HG02943 (cell line): ENCODE measurements around the gene SOWAHC.
"Not testable (repeated sequence)": the region's sequence is repeated elsewhere in the genome, so short reads cannot be mapped to it uniquely, and the experiment has no call there.

Experiments used
- ATAC-seq: cut with Tn5 transposase; IDR thresholded peaks from one replicate; pipeline ENCODE4 v1.9.1; 2021; ENCODE audit warnings: mild to moderate bottlenecking, low read depth, moderate library complexity; ENCODE audit not compliant: unreplicated experiment

Gene SOWAHC

GRCh38 chr2:109613922-109614714, at the start of gene SOWAHC, which contains the start of gene SEPTIN10:
TSS of gene SOWAHC (plus strand) at chr2:109614364. CDS start at chr2:109614490, 126 bp downstream.
TSS of gene SEPTIN10 (minus strand) at chr2:109613966. CDS start at chr2:109613827, 139 bp downstream.
- ATAC-seq: peak; percentile 70

DNA sequence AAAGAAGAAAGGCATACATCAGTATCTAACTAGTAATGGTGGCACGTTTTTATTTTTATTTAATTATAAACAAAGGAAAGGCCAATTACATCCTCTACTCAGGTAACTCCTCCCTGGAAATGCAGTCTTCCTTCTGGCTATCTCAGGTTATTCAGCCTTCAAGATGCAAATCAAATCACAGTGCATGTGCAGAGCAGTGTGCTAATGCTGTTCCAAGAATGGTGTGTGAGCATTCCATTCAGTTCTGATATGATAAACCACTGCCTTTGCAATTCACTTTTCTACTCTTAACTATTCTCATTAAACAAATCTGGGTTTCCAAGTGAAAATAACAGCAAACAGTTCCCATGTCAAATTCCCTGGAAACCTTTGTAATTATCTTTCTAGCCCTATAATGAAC, 38.8 kb upstream of the SOWAHC start:
- no peak for ATAC-seq

DNA sequence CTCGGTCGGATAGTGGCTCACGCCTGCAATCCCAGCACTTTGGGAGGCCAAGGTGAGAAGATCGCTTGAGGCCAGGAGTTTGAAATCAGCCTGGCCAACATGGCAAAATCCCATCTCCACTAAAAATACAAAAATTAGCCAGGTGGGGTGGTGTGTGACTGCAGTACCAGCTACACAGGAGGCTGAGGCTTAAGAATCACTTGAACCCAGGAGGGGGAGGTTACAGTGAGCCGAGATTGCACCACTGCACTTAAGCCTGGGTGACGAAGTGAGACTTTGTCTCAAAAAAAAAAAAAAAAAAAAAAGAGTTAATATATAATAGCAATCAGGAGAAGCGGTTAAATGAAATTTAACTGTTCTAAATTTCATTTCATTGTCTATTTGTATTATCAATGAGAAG, 36.5 kb upstream of the SOWAHC start:
- ATAC-seq: not testable (repeated sequence)

- no peak for ATAC-seq
Observed at GRCh38 chr2:109582928-109583895, 31.0 kb upstream of the SOWAHC start.

- no peak for ATAC-seq
Observed at GRCh38 chr2:109586687-109587086, 27.5 kb upstream of the SOWAHC start.

DNA sequence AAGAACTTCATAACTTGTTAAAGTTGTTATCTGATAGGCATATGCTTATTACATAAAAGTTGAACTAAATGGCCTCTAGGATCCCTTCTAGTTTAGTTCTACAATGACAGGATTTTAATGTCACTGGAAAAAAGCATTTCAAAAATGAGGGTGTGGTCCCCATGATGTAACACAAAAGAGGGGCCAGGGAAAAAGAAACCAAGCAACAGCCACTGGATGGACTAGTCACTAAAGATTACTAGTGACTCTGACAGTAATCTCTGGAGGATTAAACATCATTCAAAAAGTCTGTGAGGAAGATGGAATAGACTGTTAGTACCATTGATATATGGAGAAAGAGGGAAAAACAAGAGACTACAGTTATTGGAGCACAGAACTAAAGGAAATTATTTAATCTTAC, 23.0 kb upstream of the SOWAHC start:
- no peak for ATAC-seq

GRCh38 chr2:109592905-109593304, 21.3 kb upstream of the SOWAHC start:
- ATAC-seq: no peak

- no peak for ATAC-seq
Observed at GRCh38 chr2:109594246-109594885, 19.8 kb upstream of the SOWAHC start.

DNA sequence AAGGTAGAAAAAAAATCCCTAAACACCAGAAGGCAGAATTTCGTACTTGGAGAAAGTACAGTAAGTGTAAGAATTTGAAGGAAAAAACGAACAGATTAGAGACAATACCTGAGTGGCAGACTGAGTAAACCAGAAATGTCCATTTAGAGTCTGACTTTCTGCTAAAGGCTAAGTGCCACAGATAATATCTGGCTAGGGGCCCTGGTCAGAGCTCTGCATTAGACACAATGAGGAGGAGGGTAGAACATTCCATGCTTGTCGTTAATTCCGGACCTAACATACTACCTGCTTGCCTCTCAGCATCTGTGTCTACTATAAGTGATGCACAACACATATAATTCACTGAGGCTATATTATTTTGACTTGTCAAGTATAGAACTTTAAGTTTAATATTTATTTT, 18.5 kb upstream of the SOWAHC start:
- no peak for ATAC-seq

DNA sequence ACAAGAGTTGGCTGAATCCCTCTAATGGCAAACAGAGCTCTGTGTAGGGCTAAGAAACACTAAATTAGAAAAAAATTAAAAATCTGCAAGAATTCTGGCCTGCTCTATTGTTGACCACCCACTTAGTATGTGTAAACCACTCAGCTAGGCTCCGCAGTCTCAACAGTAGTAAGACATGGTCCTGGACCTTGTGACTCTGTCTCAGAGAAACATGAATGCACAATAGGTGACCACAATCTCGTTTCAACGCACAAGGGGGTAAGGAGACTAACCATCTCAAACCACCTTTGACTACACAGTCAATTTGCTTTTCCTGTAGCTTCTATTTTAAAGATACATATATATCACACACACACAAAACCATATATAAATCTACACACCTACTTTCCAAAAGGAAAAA, 16.9 kb upstream of the SOWAHC start:
- no peak for ATAC-seq

DNA sequence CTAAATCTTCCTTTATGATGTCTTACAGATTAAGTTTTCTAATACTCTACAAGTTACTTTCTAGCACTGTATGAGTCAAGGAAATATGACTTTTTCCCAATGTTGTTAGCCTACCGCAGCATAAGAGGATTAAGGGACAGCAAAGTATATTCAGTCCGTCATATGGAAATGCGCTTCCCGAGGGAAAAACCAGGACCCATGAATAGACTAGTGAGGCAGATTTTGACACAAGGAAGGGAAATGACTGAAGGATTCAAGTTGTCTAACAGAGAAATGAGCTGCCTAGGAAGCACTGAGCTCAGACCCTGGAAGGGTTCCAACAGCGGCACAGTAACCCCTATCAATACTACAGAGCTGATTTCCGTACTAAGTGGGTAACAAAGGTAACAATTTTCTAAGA, 12.4 kb upstream of the SOWAHC start:
- ATAC-seq: no peak

GRCh38 chr2:109602617-109603188, 11.5 kb upstream of the SOWAHC start:
- ATAC-seq: no peak

- no peak for ATAC-seq
Observed at GRCh38 chr2:109604597-109604996, 9.6 kb upstream of the SOWAHC start.

GRCh38 chr2:109607766-109608165, 6.4 kb upstream of the SOWAHC start:
- ATAC-seq: no peak

- ATAC-seq: no peak
Observed at GRCh38 chr2:109609352-109610024, 4.7 kb upstream of the SOWAHC start.

DNA sequence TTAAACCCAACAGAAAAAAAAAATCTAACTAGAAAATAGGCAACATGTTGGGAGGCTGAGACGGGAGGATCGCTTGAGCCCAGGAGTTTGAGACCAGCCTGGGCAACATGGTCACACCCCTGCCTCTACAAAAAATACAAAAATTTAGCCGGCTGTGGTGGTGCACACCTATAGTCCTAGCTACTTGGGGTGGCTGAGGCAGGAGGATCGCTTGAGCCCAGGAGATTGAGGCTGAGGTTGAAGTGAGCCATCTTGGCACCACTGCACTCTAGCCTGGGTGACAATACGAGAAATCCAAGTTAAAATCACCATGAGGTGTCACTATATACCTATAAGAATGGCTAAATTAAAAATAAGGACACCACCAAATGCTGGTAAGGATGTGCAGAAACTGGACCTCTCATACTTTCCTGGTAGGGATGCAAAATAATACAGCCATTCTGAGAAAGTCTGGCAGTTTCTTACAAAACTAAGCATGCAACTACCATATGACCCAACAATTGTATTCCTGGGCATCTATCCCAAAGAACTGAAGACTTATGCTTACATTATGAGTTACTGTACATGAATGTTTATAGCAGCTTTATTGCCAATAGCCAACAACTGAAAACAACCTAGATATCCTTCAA, 2.6 kb upstream of the SOWAHC start:
- ATAC-seq: no peak

GRCh38 chr2:109613081-109613921, 863 bp upstream of the SOWAHC start:
- ATAC-seq: peak; percentile 35
